ENCODE measurements around the gene VWA1.
A peak's percentile ranks its signal among the peaks of the same experiment; 100 is the strongest.
"Not testable (repeated sequence)": the region's sequence is repeated elsewhere in the genome, so short reads cannot be mapped to it uniquely, and the experiment has no call there.

The VWA1 gene

DNA sequence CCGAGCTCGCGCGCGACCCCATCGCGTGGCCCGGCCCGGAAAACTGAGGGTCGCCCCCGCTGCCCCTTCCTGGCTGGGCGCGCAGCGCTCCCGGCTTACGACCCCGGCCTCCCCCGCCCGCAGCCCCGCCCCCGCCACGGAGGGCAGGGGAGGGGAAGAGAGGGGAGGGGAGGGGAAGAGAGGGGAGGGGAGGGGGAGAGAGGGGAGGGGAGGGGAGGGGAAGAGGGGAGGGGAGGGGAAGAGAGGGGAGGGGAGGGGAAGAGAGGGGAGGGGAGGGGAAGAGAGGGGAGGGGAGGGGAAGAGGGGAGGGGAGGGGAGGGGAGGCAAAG, 7.7 kb upstream of the VWA1 start:
- H3K36me3 ChIP-seq (ENCODE audit: control insufficient read depth in 4 of 4, insufficient read depth in 4 of 4, low read length in 3 of 4), result no peaks in the 10 kb centered on the region
- DNase-seq, result peak in 1 of 3 donors; percentile 53
- H3K27me3 ChIP-seq (replicated peaks in 2 of 5; ENCODE audit: control insufficient read depth in 4 of 5, insufficient read depth in 5 of 5, low read length in 4 of 5), result peaks cover 0 to 2% (median 0%) of the 10 kb centered on the region in 5 experiments
- H3K9me3 ChIP-seq (ENCODE audit: control extremely low read depth in 1 of 5, control insufficient read depth in 4 of 5, insufficient read depth in 2 of 5, low read depth in 1 of 5, low read length in 4 of 5), result no peaks in the 10 kb centered on the region
- H3K27ac ChIP-seq (ENCODE audit: insufficient read depth in 1 of 2, low read depth in 1 of 2, low read length in 2 of 2, poor library complexity in 1 of 2, severe bottlenecking in 2 of 2), result no peak overlapping the region
- ChIA-PET POLR2A (no interaction called here), CTCF (interaction anchor here (2.9 kb wide), 1 partner anchor 12 kb away, joined by 11 read pairs; no protein-coding TSS in a partner anchor)
- H3K4me3 ChIP-seq (ENCODE audit: control insufficient read depth in 1 of 7, extremely low read depth in 1 of 7, insufficient read depth in 4 of 7, low read depth in 2 of 7, low read length in 6 of 7), result peak overlapping the region in 2 of 7 experiments; percentile 40 to 50
- peaks cover 0 to 44% (median 22%) of the 10 kb centered on the region in 4 experiments for H3K4me1 ChIP-seq (ENCODE audit: control extremely low read depth in 1 of 4, control insufficient read depth in 4 of 4, insufficient read depth in 4 of 4, low read length in 3 of 4)
- 0% methylated on average over 9 of the region's 22 CpGs for WGBS (ENCODE audit: insufficient coverage)

DNA sequence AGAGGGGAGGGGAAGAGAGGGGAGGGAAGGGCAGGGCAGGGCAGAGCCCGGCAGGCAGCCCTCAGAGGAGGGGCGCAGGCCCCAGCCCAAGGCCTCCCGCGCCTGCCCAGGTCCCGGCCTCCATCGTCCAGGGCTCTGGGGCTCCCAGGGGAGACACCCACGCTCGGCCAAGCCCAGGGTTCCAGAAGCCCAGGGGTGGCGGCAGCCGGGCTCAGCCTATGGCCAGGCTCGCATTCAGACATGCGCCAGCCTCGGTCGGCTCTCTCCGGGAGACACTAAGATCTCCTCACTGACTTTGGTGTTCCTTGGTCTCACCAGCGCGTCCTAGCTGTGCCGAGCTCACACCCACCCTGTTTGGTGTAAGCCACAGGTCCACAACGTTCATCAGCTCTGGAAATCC, 7.3 kb upstream of the VWA1 start:
- CTCF ChIA-PET, result interaction anchor here (2.9 kb wide), 1 partner anchor 13 kb away, joined by 11 read pairs; no protein-coding TSS in a partner anchor
- no peak for DNase-seq
- POLR2A ChIA-PET, result no interaction called here
- Histone ChIP-seq H3K27me3 (replicated peaks in 2 of 5; ENCODE audit: control insufficient read depth in 4 of 5, insufficient read depth in 5 of 5, low read length in 4 of 5) (peaks cover 0 to 2% (median 0%) of the 10 kb centered on the region in 5 experiments), H3K4me1 (ENCODE audit: control extremely low read depth in 1 of 4, control insufficient read depth in 4 of 4, insufficient read depth in 4 of 4, low read length in 3 of 4) (peaks cover 0 to 48% (median 24%) of the 10 kb centered on the region in 4 experiments), H3K4me3 (ENCODE audit: control insufficient read depth in 1 of 7, extremely low read depth in 1 of 7, insufficient read depth in 4 of 7, low read depth in 2 of 7, low read length in 6 of 7) (no peak overlapping the region), H3K27ac (ENCODE audit: insufficient read depth in 1 of 2, low read depth in 1 of 2, low read length in 2 of 2, poor library complexity in 1 of 2, severe bottlenecking in 2 of 2) (no peak overlapping the region), H3K9me3 (ENCODE audit: control extremely low read depth in 1 of 5, control insufficient read depth in 4 of 5, insufficient read depth in 2 of 5, low read depth in 1 of 5, low read length in 4 of 5) (no peaks in the 10 kb centered on the region), H3K36me3 (ENCODE audit: control insufficient read depth in 4 of 4, insufficient read depth in 4 of 4, low read length in 3 of 4) (no peaks in the 10 kb centered on the region)
- 87% methylated on average over 17 of the region's 19 CpGs for WGBS (ENCODE audit: insufficient coverage)

DNA sequence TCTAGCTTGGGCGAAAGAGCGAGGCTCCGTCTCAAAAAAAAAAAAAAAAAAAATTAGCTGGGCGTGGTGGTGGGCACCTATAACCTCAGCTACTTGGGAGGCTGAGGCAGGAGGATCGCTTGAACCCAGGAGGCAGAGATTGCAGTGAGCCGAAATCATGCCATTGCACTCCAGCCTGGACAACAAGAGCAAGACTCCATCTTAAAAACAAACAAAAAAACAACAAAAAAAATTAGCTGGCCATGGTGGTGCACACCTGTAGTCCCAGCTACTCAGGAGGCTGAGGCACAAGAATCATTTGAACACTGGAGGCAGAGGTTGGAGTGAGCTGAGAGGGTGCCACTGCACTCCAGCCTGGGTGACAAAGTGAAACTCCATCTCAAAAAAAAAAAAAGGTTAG, 6.5 kb upstream of the VWA1 start:
- not testable (repeated sequence) for H3K27ac ChIP-seq (ENCODE audit: insufficient read depth in 1 of 2, low read depth in 1 of 2, low read length in 2 of 2, poor library complexity in 1 of 2, severe bottlenecking in 2 of 2); DNase-seq; H3K27me3 ChIP-seq (replicated peaks in 2 of 5; ENCODE audit: control insufficient read depth in 4 of 5, insufficient read depth in 5 of 5, low read length in 4 of 5); H3K36me3 ChIP-seq (ENCODE audit: control insufficient read depth in 4 of 4, insufficient read depth in 4 of 4, low read length in 3 of 4); H3K9me3 ChIP-seq (ENCODE audit: control extremely low read depth in 1 of 5, control insufficient read depth in 4 of 5, insufficient read depth in 2 of 5, low read depth in 1 of 5, low read length in 4 of 5); H3K4me3 ChIP-seq (ENCODE audit: control insufficient read depth in 1 of 7, extremely low read depth in 1 of 7, insufficient read depth in 4 of 7, low read depth in 2 of 7, low read length in 6 of 7)
- ChIA-PET POLR2A (interaction anchor here (0.7 kb wide), 1 partner anchor 8 kb away, joined by 3 read pairs; no protein-coding TSS in a partner anchor), CTCF (interaction anchor here (0.7 to 3.1 kb wide), 4 partner anchors 9 to 30 kb away, joined by 3 to 11 read pairs (median 6); partner anchors contain the start of genes ANKRD65 and CCNL2)
- H3K4me1 ChIP-seq (ENCODE audit: control extremely low read depth in 1 of 4, control insufficient read depth in 4 of 4, insufficient read depth in 4 of 4, low read length in 3 of 4), result peaks cover 0 to 56% (median 32%) of the 10 kb centered on the region in 4 experiments
- 93% methylated on average over 5 of the region's 6 CpGs for WGBS (ENCODE audit: insufficient coverage)

DNA sequence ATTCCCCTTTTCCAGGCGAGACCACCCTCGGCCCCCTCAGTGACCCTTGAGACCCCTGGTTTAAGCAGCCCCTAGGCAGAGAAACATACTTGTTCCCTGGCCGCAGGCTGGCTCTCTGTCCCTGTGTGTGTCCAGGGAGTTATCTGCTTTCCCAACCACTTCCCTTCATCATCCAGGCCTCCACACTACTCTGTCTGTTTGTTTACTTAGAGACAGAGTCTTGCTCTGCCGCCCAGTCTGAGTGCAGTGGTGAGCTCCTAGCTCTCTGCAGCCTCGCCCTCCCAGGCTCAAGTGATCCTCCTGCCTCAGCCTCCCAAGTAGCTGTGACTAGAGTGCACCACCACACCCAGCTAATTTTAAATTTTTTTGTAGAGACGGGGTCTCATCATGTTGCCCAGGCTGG, 5.8 kb upstream of the VWA1 start:
- 89% methylated on average over 6 of the region's 6 CpGs for WGBS (ENCODE audit: insufficient coverage)
- H3K27ac ChIP-seq (ENCODE audit: insufficient read depth in 1 of 2, low read depth in 1 of 2, low read length in 2 of 2, poor library complexity in 1 of 2, severe bottlenecking in 2 of 2), result no peak overlapping the region
- CTCF ChIA-PET, result interaction anchor here (0.7 to 3.1 kb wide), 5 partner anchors 9 to 31 kb away, joined by 3 to 11 read pairs (median 3); partner anchors contain the start of genes ANKRD65 and CCNL2
- no peak overlapping the region for H3K4me3 ChIP-seq (ENCODE audit: control insufficient read depth in 1 of 7, extremely low read depth in 1 of 7, insufficient read depth in 4 of 7, low read depth in 2 of 7, low read length in 6 of 7)
- H3K4me1 ChIP-seq (ENCODE audit: control extremely low read depth in 1 of 4, control insufficient read depth in 4 of 4, insufficient read depth in 4 of 4, low read length in 3 of 4), result peaks cover 0 to 63% (median 39%) of the 10 kb centered on the region in 4 experiments
- no peaks in the 10 kb centered on the region for H3K9me3 ChIP-seq (ENCODE audit: control extremely low read depth in 1 of 5, control insufficient read depth in 4 of 5, insufficient read depth in 2 of 5, low read depth in 1 of 5, low read length in 4 of 5)
- H3K27me3 ChIP-seq (replicated peaks in 2 of 5; ENCODE audit: control insufficient read depth in 4 of 5, insufficient read depth in 5 of 5, low read length in 4 of 5), result peaks cover 0 to 2% (median 0%) of the 10 kb centered on the region in 5 experiments
- H3K36me3 ChIP-seq (ENCODE audit: control insufficient read depth in 4 of 4, insufficient read depth in 4 of 4, low read length in 3 of 4), result no peaks in the 10 kb centered on the region
- POLR2A ChIA-PET, result interaction anchor here (0.7 kb wide), 1 partner anchor 7 kb away, joined by 3 read pairs; no protein-coding TSS in a partner anchor
- DNase-seq, result no peak

DNA sequence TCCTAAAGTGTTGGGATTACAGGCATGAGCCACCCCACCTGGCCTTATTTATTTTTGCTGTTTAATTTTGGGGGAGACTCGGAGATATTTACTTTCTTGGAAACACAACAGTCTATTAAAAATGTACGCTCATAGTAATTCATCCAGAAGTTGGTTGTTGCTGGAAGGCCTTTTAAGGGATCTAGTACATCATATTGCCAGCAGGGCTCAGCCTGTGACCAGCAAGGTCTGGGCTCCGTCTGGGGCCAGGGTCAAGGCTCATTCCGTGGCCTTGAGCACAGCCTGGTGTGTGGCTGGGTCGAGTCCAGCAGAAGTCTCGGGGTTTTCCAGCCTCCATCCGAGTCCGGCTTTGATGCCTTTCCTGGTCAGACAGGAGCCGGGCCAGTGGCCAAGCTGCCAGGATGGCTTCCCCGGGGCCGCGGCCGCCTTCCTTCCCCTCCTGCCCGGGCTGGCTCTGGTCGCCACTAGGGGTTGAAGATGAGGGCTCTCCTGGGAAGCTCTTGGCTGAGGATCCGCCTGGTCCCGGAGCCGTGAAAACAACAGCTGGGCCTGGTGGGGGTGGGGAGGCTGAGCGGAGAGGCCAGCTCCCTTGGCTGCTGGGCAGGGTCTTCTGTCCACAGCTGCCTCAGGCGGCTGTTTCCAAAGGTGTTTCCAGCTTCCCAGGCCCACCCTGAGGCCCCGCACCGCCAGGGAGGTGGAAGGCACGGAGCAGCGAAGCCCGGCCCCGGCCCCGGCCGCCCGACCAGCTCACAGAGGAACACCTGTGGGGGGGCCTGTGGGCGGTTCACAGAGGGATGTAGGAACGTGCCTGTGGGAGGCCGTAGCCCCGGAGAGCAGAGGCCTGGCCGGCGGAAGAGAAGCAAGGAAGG, 5.1 kb upstream of the VWA1 start:
- ChIA-PET CTCF (interaction anchor here (0.7 to 3.1 kb wide), 4 partner anchors 9 to 21 kb away, joined by 3 to 11 read pairs (median 6); partner anchors contain the start of gene ANKRD65), POLR2A (no interaction called here)
- H3K36me3 ChIP-seq (ENCODE audit: control insufficient read depth in 4 of 4, insufficient read depth in 4 of 4, low read length in 3 of 4), result no peaks in the 10 kb centered on the region
- H3K27me3 ChIP-seq (replicated peaks in 2 of 5; ENCODE audit: control insufficient read depth in 4 of 5, insufficient read depth in 5 of 5, low read length in 4 of 5), result peaks cover 0 to 2% (median 0%) of the 10 kb centered on the region in 5 experiments
- H3K4me3 ChIP-seq (ENCODE audit: control insufficient read depth in 1 of 7, extremely low read depth in 1 of 7, insufficient read depth in 4 of 7, low read depth in 2 of 7, low read length in 6 of 7), result peak overlapping the region in 1 of 7 experiments; percentile 38
- peaks cover 0 to 70% (median 46%) of the 10 kb centered on the region in 4 experiments for H3K4me1 ChIP-seq (ENCODE audit: control extremely low read depth in 1 of 4, control insufficient read depth in 4 of 4, insufficient read depth in 4 of 4, low read length in 3 of 4)
- no peak for DNase-seq
- 39% methylated on average over 24 of the region's 35 CpGs for WGBS (ENCODE audit: insufficient coverage)
- H3K9me3 ChIP-seq (ENCODE audit: control extremely low read depth in 1 of 5, control insufficient read depth in 4 of 5, insufficient read depth in 2 of 5, low read depth in 1 of 5, low read length in 4 of 5), result no peaks in the 10 kb centered on the region
- no peak overlapping the region for H3K27ac ChIP-seq (ENCODE audit: insufficient read depth in 1 of 2, low read depth in 1 of 2, low read length in 2 of 2, poor library complexity in 1 of 2, severe bottlenecking in 2 of 2)

DNA sequence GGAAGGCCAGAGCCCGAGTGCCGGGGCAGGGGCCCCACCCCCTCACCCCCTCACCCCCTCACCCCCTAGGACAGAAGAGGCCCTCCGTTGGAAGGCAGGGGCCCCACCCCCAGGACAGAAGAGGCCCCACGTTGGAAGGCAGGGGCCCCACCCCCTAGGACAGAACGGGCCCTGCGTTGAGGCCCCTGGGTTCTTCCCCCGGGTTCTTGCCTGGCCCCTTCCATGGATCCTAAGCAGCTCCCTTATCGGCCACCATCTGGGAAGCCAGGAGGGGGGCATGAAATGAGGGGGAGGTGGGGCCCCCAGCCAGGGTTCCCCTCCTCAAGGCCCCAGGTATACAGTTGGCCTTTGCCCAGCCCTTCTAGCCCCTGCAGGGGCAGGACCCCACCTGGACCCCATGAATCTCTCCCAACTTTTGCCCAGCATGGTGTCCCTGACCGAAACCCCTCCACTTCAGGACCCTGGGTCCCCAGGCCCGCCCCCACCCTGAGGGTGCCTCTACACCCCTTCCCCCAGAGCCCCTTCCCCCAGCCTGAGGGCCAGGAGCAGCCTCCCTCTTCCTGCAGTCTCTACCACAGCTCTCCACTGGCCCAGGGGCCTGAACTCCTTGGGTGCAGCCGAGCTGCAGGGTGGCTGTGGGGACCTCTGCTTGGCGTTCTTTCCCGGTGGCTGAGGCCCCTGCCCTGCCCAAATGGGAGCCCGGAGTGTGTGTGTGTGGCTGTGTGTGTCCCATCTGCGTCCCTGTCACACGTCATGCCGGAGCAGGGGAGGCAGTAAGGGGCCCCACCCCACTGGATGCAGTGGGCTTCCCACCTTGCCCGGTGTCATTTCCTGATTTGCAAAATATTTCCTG, 4.3 kb upstream of the VWA1 start:
- ChIA-PET POLR2A (no interaction called here), CTCF (interaction anchor here (0.9 to 3.1 kb wide), 4 partner anchors 9 to 31 kb away, joined by 3 to 11 read pairs (median 9); partner anchors contain the start of gene ANKRD65)
- Histone ChIP-seq H3K27me3 (replicated peaks in 2 of 5; ENCODE audit: control insufficient read depth in 4 of 5, insufficient read depth in 5 of 5, low read length in 4 of 5) (peaks cover 0 to 2% (median 0%) of the 10 kb centered on the region in 5 experiments), H3K4me3 (ENCODE audit: control insufficient read depth in 1 of 7, extremely low read depth in 1 of 7, insufficient read depth in 4 of 7, low read depth in 2 of 7, low read length in 6 of 7) (no peak overlapping the region), H3K9me3 (ENCODE audit: control extremely low read depth in 1 of 5, control insufficient read depth in 4 of 5, insufficient read depth in 2 of 5, low read depth in 1 of 5, low read length in 4 of 5) (no peaks in the 10 kb centered on the region), H3K36me3 (ENCODE audit: control insufficient read depth in 4 of 4, insufficient read depth in 4 of 4, low read length in 3 of 4) (no peaks in the 10 kb centered on the region), H3K27ac (ENCODE audit: insufficient read depth in 1 of 2, low read depth in 1 of 2, low read length in 2 of 2, poor library complexity in 1 of 2, severe bottlenecking in 2 of 2) (no peak overlapping the region), H3K4me1 (ENCODE audit: control extremely low read depth in 1 of 4, control insufficient read depth in 4 of 4, insufficient read depth in 4 of 4, low read length in 3 of 4) (peaks cover 0 to 72% (median 49%) of the 10 kb centered on the region in 4 experiments)
- DNase-seq, result no peak
- 68% methylated on average over 12 of the region's 18 CpGs for WGBS (ENCODE audit: insufficient coverage)

Measured in common myeloid progenitor, CD34-positive (primary cell).